Measurements from ENCODE around the gene PLIN3.

DNA sequence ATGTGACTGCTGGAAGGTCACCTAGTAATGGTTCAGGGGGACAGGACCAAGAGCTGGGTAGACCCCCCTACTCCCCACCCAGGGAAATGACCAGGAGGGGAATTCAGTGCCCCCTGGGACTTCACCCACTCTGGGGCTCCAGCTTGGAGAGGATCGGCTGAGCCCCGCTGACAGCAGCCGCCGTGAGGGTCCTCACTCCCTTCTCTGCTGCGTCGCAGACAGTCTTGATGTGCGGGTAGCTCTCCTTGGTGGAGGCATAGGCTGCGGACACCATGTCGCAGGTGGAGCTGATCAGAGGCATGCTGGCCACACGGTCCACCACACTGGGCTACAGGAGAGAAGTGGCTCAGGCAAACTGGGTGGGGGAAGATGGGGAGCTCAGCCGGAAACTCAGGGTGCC is 7.8 kb downstream of the PLIN3 start:
- TF ChIP-seq CTCF (IDR thresholded peaks at IDR 0.05) (no peak), EZH2 (IDR thresholded peaks at IDR 0.05; ENCODE audit: borderline replicate concordance, insufficient read depth, low read depth, low read length, poor library complexity, severe bottlenecking) (no peak)
